ENCODE measurements around the gene PPP2R2B.
A peak's percentile ranks its signal among the peaks of the same experiment; 100 is the strongest.

Gene PPP2R2B

DNA sequence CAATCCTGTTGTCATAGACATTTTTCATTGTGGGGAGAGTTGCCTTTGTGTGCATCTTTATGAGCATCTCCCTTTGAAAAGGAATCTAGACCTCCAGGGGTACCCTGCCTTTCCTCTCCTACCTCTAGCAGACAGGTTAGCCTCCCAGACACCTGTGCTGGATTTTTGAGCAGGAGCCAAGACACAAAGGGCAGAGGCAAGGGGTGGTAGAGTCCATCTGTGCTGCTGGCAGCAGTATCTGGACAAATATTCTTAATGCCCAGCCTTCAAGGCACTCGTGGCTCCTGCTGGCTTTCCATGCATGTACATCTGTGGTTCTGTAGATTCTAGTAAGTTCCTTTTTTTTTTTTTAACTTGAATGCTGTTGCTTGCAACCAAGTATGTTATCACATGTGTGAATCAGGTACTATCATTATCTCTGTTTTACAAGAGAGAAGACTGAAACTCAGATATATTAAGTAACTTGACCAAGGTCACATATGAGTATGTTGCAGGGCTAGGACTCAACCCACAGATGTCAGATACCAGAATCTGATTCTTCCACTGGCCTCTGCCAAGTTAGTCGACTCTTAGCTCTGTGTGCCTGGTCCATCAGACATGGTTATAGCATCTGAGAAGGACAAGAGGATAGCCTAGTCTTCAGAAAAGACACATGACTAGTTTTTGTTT, 329.6 kb downstream of the PPP2R2B start:
- no peak for DNase-seq (ENCODE audit: low read depth)

DNA sequence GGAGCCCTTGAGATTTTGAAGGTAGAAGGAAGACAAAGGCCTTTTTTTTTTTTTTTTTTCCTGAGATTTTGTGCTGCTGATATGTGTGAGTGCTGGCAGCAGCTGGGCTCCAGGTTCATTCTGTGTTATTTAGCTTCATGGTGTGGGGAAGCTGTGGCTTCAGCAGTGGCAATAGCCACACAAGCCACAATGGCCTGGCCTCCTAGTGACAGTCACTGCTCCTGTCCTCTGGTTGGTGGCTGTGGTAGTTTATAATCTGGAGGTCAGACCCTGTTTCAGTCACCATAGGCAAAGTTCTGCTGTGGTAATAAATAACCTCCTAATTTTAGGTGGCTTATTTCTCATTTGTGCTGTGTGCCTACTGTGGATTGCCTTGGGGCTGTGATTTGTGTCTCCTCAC, 334.3 kb downstream of the PPP2R2B start:
- no peak for DNase-seq (ENCODE audit: low read depth)

DNA sequence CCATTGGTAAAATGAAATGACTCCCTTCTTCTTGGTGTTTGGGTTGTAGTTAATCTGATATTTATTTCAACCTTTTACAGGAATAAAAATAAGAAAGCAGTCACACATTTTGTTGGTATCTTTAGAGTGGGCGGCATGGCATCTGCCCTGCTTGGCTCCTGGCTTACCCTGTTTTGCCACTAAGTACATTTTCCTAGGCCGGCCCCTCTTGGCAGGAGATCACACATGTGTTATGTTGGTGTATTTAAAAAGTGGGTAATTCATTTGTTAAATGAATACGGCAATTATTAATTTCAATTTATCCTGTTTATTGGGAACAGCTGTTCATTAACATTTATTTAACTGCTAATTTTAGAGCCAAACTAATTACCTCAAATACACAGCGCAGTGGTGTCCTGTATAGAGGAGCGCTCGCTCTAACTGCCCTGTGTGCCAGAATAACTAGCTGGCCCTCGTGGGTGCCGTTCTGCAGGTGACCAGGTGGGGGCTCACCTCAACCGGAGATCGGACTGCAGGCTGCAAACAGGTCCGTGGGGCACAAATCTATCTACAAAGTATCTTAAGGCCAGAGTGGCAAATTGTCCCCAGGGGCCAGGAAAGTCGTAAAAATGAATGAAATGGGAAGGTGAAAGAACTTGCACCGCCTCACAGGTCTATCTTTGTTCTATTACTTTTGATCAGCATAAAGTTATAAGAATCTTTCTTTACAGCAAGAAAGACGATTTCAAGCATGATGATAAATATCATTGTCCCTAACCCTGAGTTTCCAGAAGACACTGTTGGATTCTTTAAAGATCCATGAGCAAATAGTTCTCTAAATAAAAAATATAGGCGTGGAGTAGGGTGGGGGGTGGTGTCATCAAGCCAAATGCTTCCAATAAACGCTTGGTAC, 336.4 kb downstream of the PPP2R2B start:
- DNase-seq (ENCODE audit: low read depth): peak; percentile 55

DNA sequence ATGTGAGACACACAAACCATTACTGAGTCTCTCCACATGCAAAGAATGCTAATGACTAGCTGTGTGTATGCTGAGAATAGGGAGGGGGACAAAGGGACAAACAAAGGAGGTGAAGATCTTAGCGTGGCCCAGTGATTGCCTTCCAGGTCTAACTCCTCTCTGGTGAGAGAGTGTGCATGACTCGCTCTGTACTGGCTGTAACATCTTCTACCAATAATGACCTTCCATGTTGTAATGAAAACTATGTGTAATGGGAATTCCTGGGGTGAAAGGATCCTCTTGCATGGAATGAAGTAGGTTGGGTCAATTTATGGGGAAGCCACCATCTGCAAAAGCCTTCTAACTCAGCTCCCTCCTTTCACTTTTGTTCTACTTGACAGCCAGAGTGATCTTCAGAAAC, 338.1 kb downstream of the PPP2R2B start:
- DNase-seq (ENCODE audit: low read depth): peak; percentile 46

DNA sequence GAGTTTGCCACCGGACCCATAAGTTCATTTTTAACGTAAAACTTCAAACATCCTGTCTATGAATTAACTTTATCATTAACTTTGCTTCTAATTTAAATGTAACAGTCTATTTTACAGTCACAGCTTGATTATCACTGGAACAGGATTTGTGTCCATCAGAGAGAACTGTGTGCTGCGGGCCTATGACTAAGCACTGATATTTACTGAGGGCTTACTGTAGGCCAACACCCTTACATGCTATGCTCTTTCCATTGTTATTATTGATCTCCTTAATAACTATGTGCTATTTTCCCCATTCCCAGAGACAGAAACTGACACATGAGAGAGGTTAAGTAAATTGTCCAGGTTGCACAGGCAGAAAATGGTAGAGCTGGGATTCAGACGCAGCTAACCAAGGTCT, 338.6 kb downstream of the PPP2R2B start:
- DNase-seq (ENCODE audit: low read depth): no peak

DNA sequence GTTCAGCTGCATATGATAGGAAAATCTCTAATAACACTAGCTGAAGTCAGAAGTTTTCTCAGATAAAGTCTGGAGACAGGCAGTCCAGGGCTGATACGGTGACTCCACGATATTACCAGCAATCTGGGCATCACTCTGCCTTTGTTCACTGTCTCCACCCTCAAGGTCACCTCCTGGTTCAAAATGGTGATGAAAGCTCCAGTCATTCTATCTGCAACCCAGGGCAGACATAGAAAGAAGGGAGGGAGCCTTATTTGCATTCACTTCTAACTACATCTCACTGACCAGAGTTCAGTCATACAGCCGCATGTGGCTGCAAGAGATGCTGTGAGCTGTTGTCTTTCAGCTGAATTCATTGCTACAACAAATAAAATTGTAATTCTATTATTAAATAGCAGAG, 340.1 kb downstream of the PPP2R2B start:
- no peak for DNase-seq (ENCODE audit: low read depth)

DNA sequence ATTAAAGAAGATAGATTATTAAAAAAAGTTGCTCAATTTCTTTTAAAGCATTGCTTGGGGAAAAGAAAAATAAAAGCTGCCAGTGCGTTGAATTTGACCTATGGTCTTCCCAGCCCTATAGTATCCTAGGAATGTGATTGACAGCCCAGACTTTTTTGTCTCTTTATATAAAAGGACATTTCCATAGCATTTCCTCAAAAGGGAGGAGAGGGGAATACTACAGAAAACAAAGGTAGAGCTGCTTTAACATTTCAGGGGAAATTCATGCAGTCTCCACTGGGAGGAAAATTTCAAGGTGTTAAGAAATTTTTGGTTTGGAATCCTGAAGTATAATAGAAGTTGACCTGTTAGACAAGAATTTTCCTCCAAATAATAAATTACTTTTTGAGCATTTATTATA, 344.7 kb downstream of the PPP2R2B start:
- no peak for DNase-seq (ENCODE audit: low read depth)

DNA sequence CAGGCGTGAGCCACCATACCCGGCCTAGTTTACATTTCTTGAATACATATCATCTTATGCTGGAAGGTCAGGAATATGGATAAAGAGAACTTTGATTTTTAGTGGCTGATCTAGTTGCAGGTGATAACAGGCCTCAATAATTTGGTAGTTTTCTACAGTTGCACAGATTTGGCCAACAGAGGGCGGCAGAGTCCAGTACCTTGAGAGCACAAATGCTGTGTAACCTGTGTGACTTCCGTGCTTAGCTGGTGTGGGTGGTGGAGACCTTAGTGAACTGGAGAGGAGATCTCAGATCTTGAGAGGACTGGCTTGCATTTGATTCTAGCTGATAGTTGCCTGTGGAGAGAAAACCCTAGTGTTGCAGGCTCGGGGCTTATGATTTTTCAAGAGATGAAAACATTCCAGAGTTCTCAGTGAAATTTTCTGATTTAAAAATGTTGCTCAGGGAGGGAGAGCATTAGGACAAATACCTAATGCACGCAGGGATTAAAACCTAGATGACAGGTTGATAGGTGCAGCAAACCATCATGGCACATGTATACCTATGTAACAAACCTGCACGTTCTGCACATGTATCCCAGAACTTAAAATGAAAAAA, 345.2 kb downstream of the PPP2R2B start:
- peak; percentile 64 for DNase-seq (ENCODE audit: low read depth)

Measured in EH (cell line).